HG02870 (cell line): ENCODE data around the gene NBAS.
"Not testable (repeated sequence)": the region's sequence is repeated elsewhere in the genome, so short reads cannot be mapped to it uniquely, and the experiment has no call there.

Experiments
- ATAC-seq: cut with Tn5 transposase; IDR thresholded peaks from one replicate; pipeline ENCODE4 v1.9.1; 2021; ENCODE audit warnings: mild to moderate bottlenecking, moderate library complexity; ENCODE audit not compliant: unreplicated experiment

The NBAS gene

DNA sequence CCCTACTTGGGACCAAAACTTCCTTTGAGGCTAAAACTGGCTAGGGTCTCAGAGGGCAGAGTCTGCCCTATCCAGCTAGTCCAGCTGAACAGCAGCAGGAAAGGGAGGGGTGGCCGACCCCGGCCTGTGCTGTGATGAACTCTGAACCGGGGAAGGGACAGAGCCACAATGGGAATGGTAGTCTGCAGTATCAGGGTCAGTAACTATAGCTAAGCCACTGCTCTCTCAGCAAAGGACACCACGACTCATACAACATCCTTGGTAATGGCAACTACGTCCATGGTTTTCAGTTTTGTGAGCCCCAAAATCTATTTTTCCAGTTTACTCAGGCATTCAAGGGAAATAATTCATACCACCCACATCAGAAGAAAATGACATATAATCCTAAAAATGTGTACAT lies 75.2 kb downstream of the NBAS start:
- ATAC-seq = no peak

DNA sequence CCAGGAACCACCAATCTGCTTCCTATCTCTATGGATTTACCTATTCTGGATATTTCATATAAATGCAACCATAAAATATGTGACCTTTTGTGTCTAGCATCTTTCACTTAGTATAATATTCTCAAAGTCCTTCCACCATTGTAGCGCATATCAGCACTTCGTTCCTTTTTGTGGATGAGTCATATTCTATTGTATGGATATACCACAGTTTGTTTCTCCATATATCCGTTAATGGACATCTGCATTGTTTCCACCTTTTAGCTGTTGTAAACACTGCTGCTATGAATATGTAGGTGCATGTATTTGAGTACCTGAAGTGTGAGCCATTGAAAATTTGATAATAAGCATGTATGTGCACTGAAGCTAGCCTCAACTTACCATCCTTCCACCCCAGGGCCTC lies 80.1 kb downstream of the NBAS start:
- ATAC-seq = no peak

DNA sequence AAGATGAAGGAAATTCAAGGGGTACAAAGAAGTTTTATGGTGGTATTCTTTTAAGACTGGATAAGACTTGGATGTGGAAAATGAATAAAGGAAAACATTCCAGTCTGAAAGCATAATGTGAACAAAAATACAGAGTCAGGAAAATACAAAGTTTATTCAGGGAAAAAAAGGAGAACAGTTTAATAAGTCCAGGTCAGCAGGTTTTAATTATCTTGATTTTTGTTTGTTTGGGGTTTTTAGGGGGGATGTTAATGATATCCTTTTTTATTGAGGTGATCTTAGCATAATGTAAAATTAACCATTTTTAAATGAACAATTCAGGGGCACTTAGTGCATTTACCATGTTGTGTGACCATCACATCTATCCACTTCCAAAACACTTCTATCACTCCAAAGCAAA lies 80.6 kb downstream of the NBAS start:
- ATAC-seq = no peak

DNA sequence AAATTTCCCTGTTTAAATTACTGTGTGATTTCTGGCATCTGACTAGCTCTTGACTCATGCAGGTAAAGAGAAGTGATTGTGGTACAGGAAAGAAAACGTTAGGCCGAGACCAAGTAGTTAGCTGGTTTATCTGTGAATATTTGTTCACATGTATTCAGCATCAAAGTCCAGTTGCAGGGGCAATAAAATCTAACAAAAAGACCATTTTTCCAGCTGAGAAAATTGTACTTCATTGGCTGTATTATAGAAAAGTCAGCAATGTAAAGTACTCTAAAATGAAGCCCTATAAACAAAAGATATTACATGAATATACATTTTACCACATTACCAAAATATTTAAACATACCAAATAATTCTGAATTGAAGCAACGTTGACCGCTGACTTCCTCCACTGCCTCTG lies 88.3 kb downstream of the NBAS start:
- no peak for ATAC-seq

DNA sequence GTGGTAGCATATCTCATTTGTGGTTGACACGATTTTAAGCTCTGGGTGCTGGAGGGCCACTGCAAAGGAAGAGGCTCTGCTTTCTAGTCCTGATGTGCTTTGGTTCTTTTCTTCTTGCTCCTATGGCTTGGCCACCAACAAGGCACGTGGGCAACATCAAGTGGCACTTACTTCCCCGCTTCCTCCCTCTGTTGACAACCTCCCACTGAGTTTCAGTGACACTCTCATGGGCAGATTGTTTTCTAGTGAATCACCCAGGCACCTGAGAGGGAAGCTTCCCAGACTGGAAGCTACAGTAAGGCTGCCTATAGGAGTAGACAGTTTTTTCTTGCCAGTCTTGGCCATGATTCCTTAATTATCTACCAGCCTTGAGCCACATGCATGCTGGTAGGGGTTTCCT lies 89.0 kb downstream of the NBAS start:
- ATAC-seq = no peak

DNA sequence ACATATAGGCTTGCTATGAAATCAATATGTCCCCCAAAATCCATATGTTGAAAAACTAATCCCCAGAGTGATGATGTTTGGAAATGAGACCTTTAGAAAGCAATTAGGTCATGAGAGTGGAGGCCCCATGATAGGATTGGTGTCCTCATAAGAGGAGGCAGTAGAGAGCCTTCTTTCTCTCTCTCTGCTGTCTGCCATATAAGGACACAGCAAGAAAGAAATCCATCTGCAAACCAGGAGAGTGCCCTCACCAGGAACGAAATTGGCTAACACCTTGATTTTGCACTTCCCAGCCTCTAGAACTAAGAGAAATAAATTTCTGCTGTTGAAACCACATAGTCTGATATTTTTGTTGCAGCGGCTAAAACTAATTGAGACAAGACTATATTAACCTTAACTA lies 89.5 kb downstream of the NBAS start:
- ATAC-seq = no peak

DNA sequence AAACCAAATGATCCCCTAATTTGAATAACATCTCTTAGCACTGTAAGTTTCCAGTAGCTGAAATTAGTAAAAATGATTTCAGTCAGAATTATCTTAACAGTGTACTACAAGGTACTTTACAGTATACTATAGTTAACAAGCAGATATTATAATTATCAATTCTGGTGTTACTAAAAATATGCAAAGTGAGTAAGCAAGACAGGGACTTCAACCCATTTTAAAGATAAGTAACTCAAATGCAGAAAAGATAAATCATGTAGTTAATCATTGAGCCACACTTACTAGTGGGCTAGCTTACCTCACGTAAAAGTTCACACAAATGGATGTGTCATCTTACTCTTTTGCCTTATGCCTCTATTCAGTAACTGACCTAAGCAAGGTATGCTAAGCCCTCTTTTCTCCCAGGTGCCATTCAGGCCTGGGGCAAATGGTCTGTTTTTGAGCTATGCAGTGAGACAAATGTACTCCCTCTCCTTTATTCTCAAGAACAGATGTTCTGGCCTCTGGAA lies 101.0 kb downstream of the NBAS start:
- ATAC-seq = no peak

DNA sequence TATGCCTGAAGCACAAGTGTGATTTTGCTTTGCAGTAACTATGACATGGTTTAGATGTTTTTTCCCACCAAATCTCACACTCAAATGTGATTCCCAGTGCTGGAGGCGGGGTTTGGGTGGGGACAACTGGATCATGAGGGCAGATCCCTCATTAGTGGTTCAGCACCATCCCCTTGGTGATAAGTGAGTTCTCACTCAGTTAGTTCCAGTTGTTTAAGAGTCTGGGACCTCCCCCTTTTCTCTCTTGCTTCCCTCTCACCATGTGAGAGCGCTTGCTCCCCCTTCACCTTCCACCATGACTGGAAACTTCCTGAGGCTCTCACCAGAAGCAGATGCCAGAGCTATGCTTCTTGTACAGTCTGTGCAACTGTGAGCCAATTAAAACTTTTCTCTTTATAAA lies 102.9 kb downstream of the NBAS start:
- ATAC-seq = no peak

DNA sequence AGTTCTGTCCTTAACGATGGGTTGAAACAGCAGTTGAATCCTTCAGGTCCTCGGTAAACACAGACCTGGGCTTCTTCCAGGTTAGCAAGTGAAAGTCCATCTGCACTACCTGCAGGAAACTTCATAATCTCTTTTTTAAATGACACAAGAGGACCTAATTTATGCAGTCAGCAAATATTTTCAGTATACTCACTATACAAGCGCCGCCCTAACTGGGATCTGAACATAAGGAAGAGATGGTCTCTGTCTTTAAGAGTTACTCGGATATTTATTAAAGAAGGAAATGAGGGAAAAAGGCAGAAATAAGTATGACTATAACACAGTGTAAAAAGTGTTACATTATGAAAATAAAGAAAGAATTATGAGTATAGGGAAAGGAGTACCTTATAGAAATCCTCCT lies 103.3 kb downstream of the NBAS start:
- ATAC-seq = no peak

DNA sequence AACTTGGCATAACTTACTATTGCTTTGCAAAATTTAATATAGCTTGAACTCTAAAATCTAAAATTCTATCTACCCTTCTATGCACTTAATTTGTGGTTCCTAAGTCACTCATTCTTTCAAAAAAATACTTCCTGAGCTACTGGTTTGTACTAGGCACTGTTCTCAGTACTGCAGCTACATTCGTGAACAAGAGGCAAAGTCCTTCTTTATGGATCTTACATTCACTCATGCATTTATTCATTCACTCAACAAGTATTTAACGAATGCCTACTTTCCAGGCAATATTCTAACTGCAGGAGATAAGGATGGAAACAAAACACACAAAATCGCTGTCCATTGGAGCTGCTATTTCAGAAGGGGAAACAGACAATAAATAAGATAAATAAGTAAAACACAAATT lies 104.8 kb downstream of the NBAS start:
- no peak for ATAC-seq

DNA sequence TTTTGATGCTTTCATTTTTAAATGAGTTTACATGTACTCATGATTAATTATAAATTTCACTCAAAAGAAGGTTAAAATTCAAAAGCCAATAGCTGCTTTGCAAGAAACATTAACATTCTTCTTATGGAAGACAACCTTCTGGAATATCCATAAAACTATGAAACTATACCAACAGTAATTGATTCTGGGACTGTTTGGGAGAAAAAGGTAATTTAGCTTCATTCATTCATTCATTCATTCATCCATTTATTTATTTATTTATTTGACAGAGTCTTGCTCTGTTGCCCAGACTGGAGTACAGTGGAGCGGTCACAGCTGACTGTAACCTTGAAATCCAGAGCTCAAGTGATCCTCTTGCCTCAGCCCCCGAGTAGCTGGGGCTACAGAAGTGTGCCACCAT lies 110.3 kb downstream of the NBAS start:
- ATAC-seq = no peak

DNA sequence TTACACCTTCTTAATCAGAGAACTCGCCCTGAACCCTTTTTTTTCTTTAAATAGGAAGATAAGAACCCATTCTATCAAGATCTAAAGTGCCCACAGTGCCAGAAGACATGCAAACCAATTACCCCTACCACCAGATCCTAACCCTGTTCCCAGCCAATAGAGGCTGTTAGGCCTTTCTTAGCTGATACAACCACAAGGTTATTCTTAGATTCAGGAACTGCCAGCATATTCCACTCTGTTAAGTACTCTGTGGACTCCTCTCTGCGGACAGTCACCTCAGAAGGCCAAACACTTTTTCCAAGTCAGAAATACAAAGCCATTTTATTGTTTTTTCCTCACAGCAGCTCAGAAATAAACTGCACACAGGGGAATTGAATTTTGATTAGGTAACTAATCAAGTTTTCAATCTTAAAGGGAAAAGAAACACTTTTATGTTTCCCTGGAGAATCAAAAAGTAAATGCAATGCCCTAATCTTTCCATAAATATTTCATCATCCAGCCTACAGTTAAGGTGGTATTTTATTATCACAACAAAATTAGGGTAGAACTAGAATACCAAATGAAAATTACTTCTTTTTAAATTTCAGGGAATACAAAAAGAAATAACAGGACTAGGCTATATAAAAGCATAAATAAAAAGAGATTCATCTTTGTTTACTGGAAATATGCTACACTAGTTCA lies 111.4 kb downstream of the NBAS start:
- no peak for ATAC-seq

DNA sequence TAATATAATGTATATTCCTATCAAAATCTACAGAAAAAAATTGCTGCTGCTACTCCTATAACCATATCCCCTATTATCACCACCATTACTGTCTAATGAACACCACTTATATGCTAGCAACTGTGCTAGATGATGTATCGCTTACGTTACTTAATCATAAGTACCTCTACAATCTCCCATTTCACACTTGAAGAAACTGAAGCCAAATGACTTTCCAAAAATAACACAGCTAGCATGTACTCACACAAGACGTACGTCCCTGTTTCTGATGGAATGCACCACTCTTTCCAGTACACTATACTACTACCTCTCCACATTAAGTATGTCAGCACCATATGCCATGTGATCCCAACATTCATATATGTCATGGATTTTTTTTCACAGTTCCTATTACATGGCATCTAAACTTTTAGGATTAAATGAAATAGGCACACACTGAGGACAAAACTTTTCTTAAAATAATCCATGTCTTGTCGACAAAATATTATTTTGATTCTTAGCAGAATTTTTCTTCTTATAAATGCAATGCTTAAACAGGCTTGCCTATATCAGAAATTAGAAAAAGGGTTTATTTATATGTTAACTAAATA lies 112.8 kb downstream of the NBAS start:
- no peak for ATAC-seq

DNA sequence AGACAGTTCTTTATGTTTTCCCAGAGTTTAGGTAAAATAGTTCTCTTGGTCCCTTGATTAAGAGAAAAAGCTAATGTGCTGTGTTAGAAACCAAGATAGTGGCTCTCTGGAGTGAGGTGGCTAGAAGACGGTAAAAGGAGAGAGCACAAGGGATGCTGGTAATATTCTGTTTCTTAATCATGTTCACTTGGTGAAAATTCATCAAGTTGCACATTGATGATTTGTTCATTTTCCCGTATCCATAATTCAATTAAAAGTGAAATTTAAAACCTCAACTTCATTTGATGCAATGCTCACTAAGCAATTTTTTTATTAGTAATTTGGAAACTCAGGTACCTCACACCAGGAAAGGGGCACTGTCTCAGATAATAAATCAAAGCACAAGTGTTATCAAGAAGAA lies 113.8 kb downstream of the NBAS start:
- ATAC-seq = no peak

DNA sequence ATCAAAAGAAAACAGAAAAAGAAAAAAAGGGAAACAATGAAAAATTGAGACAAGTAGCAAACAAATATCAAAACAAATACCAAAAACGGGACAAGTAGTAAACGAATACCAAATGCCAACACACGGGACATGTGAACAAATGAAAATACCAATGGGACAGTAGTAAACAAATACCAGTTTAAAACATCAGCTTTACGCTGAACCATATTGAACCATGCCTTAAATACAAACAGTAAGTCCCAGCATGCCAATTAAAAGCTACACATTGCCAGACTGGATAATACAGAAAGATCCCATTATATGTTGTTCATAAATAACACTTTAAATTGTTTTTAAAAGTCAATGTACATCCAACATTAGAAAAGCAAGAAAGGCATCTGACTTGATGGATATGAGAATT lies 114.2 kb downstream of the NBAS start:
- ATAC-seq = no peak

DNA sequence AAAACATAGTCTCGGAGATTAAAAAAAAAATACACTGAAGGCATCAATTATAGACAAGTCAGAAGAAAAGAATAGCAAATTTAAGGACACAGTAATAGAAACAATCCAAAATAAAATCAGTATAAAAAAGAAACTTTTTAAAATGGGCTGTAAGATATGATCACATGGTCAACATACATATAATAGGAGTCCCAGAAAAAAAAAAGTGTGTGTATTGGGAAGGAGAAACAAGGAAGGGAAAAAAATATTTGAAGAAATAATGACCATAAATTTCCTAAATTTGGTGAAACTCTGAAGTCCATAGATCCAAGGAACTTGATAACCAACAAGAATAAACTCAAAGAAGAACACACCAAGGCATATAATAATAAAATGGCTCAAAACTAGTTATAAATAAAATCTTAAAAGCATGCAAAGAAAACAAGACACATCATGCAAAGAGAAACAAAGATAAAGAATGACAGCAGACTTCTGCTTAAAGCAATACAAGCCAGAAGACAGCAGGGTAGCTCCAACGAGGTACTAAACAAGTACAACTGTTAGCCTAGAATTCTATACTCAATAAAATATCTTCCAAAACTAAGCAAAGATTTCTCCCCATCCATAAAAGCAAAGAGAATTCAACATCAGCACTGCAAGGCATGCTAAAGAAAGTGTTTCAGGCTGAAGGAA lies 115.1 kb downstream of the NBAS start:
- no peak for ATAC-seq

DNA sequence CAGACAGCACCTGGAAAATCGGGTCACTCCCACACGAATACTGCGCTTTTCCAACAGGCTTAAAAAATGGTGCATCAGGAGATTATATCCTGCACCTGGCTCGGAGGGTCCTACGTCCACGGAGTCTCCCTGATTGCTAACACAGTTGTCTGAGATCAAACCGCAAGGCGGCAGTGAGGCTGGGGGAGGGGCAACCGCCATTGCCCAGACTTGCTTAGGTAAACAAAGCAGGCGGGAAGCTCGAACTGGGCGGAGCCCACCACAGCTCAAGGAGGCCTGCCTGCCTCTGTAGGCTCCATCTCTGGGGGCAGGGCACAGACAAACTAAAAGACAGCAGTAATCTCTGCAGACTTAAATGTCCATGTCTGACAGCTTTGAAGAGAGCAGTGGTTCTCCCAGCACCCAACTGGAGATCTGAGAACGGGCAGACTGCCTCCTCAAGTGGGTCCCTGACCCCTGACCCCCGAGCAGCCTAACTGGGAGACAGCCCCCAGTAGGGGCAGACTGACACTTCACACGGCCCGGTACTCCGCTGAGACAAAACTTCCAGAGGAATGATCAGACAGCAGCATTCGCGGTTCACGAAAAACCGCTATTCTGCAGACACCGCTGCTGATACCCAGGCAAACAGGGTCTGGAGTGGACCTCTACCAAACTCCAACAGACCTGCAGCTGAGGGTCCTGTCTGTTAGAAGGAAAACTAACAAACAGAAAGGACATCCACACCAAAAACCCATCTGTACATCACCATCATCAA lies 121.2 kb downstream of the NBAS start:
- not testable (repeated sequence) for ATAC-seq

DNA sequence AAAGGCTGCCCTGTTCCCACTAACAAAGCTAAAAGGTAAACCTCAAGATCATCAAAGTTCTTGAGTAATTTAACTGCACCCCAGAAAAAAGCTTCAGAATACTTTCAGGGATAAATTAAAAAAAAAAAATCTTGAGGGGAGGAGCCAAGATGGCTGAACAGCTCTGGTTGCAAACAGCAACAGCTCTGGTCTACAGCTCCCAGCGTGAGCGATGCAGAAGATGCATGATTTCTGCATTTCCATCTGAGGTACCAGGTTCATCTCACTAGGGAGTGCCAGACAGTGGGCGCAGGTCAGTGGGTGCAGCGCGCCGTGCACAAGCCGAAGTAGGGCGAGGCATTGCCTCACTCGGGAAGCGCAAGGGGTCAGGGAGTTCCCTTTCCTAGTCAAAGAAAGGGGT lies 121.8 kb downstream of the NBAS start:
- ATAC-seq = not testable (repeated sequence)

DNA sequence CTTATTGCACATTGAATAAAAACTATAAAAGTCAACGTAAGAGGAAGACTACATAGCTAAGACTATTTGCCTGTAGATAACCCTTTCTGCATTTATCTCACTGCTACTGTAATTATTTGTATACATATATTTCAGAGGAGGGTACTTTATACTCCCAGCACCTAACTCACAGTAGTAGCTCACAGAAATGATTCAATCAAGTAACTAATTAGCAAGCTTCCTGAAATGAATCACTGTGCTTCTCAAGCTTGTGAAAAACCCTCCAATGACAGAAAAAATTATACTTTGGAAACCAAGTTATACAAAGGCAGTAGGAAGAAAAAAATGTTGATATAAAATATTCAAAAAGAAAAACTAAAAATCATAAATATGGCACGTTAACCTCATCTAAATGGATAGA lies 124.9 kb downstream of the NBAS start:
- no peak for ATAC-seq

DNA sequence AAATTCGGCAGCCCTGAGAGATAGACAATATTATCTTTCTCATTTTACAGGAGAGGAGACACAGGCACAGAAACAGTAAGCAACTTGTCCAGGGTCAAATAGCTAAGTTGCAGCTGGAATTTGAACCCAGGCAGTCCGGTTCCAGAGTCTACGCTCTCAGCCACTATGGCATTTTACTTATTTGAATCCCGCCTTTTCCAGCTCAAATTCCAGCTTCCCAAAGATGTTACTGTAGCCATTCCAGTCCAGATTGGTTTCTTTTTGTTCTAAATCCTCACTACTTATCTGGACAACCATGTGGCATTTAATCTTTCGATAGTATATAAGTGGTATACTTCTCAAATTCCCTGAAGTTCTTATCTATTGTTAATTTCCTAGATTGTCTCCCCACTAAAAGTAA lies 125.7 kb downstream of the NBAS start:
- no peak for ATAC-seq

DNA sequence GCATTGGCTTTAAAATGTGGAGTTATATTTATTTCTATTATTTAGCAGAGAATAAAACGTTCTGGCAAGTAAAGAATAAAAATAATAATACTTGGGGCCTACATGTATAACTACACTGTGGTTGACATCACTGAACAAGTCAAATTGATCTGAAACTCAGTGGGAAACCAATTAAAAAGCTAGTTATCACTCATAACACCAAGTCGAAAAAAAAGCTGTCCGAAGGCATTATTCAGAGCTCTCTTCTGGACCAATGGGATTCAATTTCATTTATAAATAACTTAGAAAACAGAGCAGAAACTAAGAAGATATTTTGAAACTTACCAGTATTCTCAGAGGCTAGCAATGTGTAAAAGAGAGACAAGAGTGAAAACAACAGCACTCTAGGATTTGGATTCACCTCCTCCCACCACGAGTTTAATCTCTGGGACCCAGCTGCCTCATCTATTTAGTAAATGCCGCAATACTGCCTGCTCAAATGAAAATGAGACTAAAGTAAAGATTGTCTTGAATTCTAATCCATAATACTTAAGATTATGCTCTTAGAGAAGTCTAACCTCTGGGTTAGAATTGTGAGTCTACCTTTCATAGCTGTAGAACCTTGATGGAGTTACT lies 128.4 kb downstream of the NBAS start:
- ATAC-seq = no peak
